H1 (cell line): ENCODE results near the gene ZFHX2. TPM values are rescaled to one million over a fixed set of nuclear protein-coding genes. Genes with fewer than 3 reads are reported as not detected.

Source experiments
- ASH2L ChIP-seq: fragments of 200-600, 300-600 bp; sonication (generic); IDR thresholded peaks from one replicate; pipeline ENCODE4 v1.7.1; 2017; ENCODE audit warnings: low read length
- EGR1 ChIP-seq: IDR thresholded peaks from 2 replicates; pipeline ENCODE4 v1.6.1; 2011; ENCODE audit warnings: low read depth, low read length, borderline replicate concordance
- GTF2F1 ChIP-seq: IDR thresholded peaks from 2 replicates; pipeline ENCODE4 v1.6.1; 2012; ENCODE audit warnings: low read depth, low read length, improper control_type of control experiment, borderline replicate concordance
- HDAC2 ChIP-seq, 2 experiments: fragments of 300-600 bp in 1 of 2; sonication (generic) in 1 of 2; IDR thresholded peaks; 2 replicates each; pipeline ENCODE4 v1.6.1; 2011 to 2012; ENCODE audit warnings: low read depth in 2 of 2, low read length in 2 of 2, mild to moderate bottlenecking in 2 of 2, moderate library complexity in 2 of 2, borderline replicate concordance in 1 of 2, inconsistent platforms in 1 of 2
- KDM5A ChIP-seq: fragments of 200-600 bp; IDR thresholded peaks from 2 replicates; pipeline ENCODE4 v1.7.1; 2012; ENCODE audit warnings: mild to moderate bottlenecking, low read length, inconsistent platforms, mixed read lengths
- MAFK ChIP-seq: IDR thresholded peaks from 2 replicates; pipeline ENCODE4 v1.6.1; 2012; ENCODE audit warnings: low read depth, mild to moderate bottlenecking, improper control_type of control experiment, low read length
- USF2 ChIP-seq: IDR thresholded peaks from 2 replicates; pipeline ENCODE4 v1.6.1; 2011; ENCODE audit warnings: low read length, improper control_type of control experiment
- ZNF274 ChIP-seq: IDR thresholded peaks from 2 replicates; pipeline ENCODE4 v1.7.0; 2012; ENCODE audit warnings: low read length, borderline replicate concordance; ENCODE audit errors: extremely low read depth
- polyA plus RNA-seq, 7 experiments: library from polyadenylated mRNA; depleted of rRNA in 3 of 7; stranded (reverse) in 5 of 7; unstranded in 2 of 7; fragments of >200 nt in 5 of 7; fragments of 200-250 nt in 2 of 7; gene quantifications; 1 replicate in 5 of 7; 2 replicates in 1 of 7; 4 replicates in 1 of 7; pipeline versions ENCODE4 v1.2.1 to v1.2.3, GENCODE V29; 2011 to 2013; ENCODE audit warnings: missing spikeins in 2 of 7, mixed read lengths in 2 of 7
- total RNA-seq: library from RNA; stranded (reverse); fragmentation: NEBNext Ultra II Directional; extraction: Animal tissue kit (Norgen Biotek cat#: 25700); gene quantifications from 2 replicates; pipeline ENCODE4 v1.2.1, GENCODE V29; 2021

ZFHX2 gene
- total and polyA plus RNA-seq, 2 of the 8 experiments (the other 6 are each of a cell fraction or from before 2014, with no cell fraction given), result 2.7 to 27.0 TPM

- TF ChIP-seq USF2, result 0 out of 2 replicates have a peak, but pooled peaks have one; percentile 7
- no peak for TF ChIP-seq ZNF274
- peak; percentile 86 for TF ChIP-seq ASH2L
- 0 out of 4 replicates have a peak, but pooled peaks of 1 of the 2 experiments have one; percentile 67 for TF ChIP-seq HDAC2 (IDR thresholded peaks at IDR 0.05; ENCODE audit: borderline replicate concordance in 1 of 2, low read depth in 2 of 2, low read length in 2 of 2)
- TF ChIP-seq KDM5A, result no peak
- 0 out of 2 replicates have a peak, but pooled peaks have one; percentile 14 for TF ChIP-seq EGR1
- TF ChIP-seq GTF2F1, result no peak
- no peak for TF ChIP-seq MAFK
These were observed at the start of gene ZFHX2 (continued) for GRCh38 chr14:23551266-23552028.
